ENCODE data around the gene ABCF2.

ABCF2 gene

DNA sequence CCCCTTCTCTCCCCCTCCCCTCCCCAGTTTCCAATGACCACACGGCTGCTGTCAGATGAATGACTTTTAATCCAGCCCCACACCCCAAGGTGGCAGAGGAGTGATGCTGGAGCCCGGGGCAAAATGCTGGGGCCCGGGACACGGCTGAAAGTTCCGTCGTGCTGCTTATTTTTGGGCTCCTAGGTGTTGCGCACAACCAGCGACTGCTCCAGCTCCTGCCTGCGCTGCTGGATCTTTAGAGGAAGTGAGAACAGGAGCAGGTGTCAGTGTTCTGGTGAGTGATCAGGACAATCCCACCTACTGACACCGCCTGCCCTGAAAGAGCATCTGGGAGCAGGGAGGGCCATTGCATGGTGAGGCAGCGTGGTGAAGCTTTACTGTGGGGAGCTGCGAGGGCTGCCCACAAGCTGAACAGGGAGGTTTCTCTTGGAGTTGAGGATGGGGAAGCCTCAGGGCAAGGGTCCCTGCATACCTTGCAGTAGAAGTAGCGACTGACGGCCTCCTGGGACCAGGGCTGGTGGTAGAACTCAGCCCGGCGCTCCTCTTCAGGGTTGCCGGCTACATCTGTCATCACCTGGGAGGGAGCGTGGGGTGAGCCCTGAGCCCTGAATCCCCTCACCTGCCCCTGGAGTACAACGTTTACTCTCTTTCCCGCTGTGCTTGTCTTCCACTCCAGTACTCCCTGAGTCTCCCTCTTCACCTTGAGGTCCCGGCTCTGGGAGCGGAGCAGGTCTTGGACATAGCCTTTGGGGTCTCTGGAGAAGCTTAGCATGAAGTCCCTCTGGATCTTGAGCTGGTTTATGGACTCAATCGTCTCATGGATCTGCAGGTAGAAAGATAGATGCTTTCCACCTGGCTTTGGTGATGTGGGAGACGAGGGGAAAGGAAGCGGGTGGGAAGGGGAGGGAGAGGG lies 12.2 kb upstream of the ABCF2 start:
- TF ChIP-seq, protein P1, sequence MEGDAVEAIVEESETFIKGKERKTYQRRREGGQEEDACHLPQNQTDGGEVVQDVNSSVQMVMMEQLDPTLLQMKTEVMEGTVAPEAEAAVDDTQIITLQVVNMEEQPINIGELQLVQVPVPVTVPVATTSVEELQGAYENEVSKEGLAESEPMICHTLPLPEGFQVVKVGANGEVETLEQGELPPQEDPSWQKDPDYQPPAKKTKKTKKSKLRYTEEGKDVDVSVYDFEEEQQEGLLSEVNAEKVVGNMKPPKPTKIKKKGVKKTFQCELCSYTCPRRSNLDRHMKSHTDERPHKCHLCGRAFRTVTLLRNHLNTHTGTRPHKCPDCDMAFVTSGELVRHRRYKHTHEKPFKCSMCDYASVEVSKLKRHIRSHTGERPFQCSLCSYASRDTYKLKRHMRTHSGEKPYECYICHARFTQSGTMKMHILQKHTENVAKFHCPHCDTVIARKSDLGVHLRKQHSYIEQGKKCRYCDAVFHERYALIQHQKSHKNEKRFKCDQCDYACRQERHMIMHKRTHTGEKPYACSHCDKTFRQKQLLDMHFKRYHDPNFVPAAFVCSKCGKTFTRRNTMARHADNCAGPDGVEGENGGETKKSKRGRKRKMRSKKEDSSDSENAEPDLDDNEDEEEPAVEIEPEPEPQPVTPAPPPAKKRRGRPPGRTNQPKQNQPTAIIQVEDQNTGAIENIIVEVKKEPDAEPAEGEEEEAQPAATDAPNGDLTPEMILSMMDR (IDR thresholded peaks at IDR 0.05) = no peak

GRCh38 chr7:151238190-151238810 lies 11.3 kb upstream of the ABCF2 start:
- TF ChIP-seq, protein P1 (IDR thresholded peaks at IDR 0.05) = no peak

DNA sequence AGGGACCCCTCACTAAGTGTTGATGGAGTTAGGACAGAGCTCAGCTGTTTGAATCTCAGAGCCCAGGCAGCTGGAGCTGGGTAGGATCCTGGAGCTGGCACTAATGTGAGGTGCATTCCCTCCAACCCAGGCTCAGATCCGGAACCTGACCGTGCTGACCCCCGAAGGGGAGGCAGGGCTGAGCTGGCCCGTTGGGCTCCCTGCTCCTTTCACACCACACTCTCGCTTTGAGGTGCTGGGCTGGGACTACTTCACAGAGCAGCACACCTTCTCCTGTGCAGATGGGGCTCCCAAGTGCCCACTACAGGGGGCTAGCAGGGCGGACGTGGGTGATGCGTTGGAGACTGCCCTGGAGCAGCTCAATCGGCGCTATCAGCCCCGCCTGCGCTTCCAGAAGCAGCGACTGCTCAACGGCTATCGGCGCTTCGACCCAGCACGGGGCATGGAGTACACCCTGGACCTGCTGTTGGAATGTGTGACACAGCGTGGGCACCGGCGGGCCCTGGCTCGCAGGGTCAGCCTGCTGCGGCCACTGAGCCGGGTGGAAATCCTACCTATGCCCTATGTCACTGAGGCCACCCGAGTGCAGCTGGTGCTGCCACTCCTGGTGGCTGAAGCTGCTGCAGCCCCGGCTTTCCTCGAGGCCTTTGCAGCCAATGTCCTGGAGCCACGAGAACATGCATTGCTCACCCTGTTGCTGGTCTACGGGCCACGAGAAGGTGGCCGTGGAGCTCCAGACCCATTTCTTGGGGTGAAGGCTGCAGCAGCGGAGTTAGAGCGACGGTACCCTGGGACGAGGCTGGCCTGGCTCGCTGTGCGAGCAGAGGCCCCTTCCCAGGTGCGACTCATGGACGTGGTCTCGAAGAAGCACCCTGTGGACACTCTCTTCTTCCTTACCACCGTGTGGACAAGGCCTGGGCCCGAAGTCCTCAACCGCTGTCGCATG lies 10.5 kb upstream of the ABCF2 start:
- TF ChIP-seq, protein P1 (IDR thresholded peaks at IDR 0.05) = no peak

DNA sequence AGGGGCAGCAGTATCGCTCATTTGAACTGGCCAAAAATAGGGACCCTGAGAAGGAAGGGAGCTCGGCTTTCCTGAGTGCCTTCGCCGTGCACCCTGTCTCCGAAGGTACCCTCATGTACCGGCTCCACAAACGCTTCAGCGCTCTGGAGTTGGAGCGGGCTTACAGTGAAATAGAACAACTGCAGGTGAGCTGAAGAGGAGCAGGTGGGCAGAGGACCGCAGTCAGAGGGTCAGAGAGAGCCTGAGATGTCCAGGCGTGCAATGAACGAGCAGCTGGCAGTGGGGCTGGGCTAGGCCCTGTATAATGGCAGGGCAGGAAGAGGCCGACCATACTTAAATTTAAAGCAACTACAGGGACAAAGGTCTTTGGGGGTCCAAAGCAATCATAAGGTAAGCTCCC lies 9.4 kb upstream of the ABCF2 start:
- TF ChIP-seq, protein P1 (IDR thresholded peaks at IDR 0.05) = no peak

- TF ChIP-seq, protein P1 (IDR thresholded peaks at IDR 0.05) = no peak
These were observed 8.2 kb upstream of the ABCF2 start for GRCh38 chr7:151235091-151235787.

DNA sequence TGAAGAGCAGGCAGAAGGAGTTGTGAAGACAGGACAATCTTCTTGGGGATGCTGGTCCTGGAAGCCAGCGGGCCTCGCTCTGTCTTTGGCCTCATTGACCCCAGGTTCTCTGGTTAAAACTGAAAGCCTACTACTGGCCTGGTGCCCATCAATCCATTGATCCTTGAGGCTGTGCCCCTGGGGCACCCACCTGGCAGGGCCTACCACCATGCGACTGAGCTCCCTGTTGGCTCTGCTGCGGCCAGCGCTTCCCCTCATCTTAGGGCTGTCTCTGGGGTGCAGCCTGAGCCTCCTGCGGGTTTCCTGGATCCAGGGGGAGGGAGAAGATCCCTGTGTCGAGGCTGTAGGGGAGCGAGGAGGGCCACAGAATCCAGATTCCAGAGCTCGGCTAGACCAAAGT lies 6.8 kb upstream of the ABCF2 start:
- TF ChIP-seq, protein P1 (IDR thresholded peaks at IDR 0.05) = no peak

All from LNCAP (cell line).